PC-9 (cell line): ENCODE measurements around the gene LRRC59. TPM values are rescaled to one million over a fixed set of nuclear protein-coding genes. Genes with fewer than 3 reads are reported as not detected.

Experiments used
- BruUV-seq: library from RNA; stranded (reverse); fragments of 400-500 nt; replicated peaks from 2 replicates; lab custom pipeline; 2021; lab: Mats Ljungman, UMichigan
- CTCF ChIA-PET: fragments of 300-600 bp; sonication (Branson Sonifier 250); formaldehyde crosslinking; loops from one replicate; lab custom pipeline; 2022; ENCODE audit warnings: antibody characterized with exemption; lab: Charles Lee
- POLR2A ChIA-PET: fragments of 300-600 bp; sonication (Branson Sonifier 250); formaldehyde crosslinking; loops from one replicate; lab custom pipeline; 2022; ENCODE audit warnings: antibody characterized with exemption; ENCODE audit not compliant: unreplicated experiment; lab: Charles Lee
- DNase-seq, 2 experiments: peaks; one replicate each; pipeline versions ENCODE4 v3.0.0 to v3.0.0-alpha.2; 2015 to 2022; ENCODE audit warnings: mixed read lengths in 1 of 2
- H2AFZ ChIP-seq: fragments of 200-600 bp; sonication (generic); 2 replicates; pipeline ENCODE4 v1.8.1; 2017; ENCODE audit warnings: antibody characterized with exemption
- H3F3A ChIP-seq: fragments of 200-600 bp; sonication (generic); 2 replicates; pipeline ENCODE4 v1.8.1; 2017; ENCODE audit warnings: antibody characterized with exemption, mild to moderate bottlenecking, low read depth; ENCODE audit not compliant: insufficient read depth
- H3K27ac ChIP-seq: fragments of 200-600 bp; sonication (generic); 2 replicates; pipeline ENCODE4 v1.6.1; 2016; ENCODE audit warnings: mixed run types
- H3K27me3 ChIP-seq: fragments of 200-600 bp; sonication (generic); 2 replicates; pipeline ENCODE4 v1.6.1; 2016; ENCODE audit warnings: low read depth, mixed run types; ENCODE audit not compliant: insufficient read depth
- H3K36me3 ChIP-seq: fragments of 200-600 bp; sonication (generic); 2 replicates; pipeline ENCODE4 v1.6.1; 2016; ENCODE audit warnings: low read depth, mixed run types
- H3K4me1 ChIP-seq: fragments of 200-600 bp; sonication (generic); replicated peaks from 2 replicates; pipeline ENCODE4 v1.6.1; 2016; ENCODE audit warnings: mixed run types; ENCODE audit not compliant: insufficient read depth
- H3K4me2 ChIP-seq: fragments of 200-600 bp; sonication (generic); 2 replicates; pipeline ENCODE4 v1.6.1; 2017; ENCODE audit warnings: mixed run types
- H3K4me3 ChIP-seq: fragments of 200-600 bp; sonication (generic); 2 replicates; pipeline ENCODE4 v1.6.1; 2016; ENCODE audit warnings: mixed run types
- H3K79me2 ChIP-seq: fragments of 200-600 bp; sonication (generic); 2 replicates; pipeline ENCODE4 v1.6.1; 2017; ENCODE audit warnings: low read depth, mixed run types
- H3K9me2 ChIP-seq: fragments of 200-600 bp; sonication (generic); 2 replicates; pipeline ENCODE4 v1.8.1; 2017; ENCODE audit warnings: mild to moderate bottlenecking; ENCODE audit not compliant: insufficient read depth
- H3K9me3 ChIP-seq: fragments of 200-600 bp; sonication (generic); 2 replicates; pipeline ENCODE4 v1.8.1; 2016; ENCODE audit warnings: low read depth; ENCODE audit not compliant: insufficient read depth
- H4K20me1 ChIP-seq: fragments of 200-600 bp; sonication (generic); 2 replicates; pipeline ENCODE4 v1.8.1; 2017; ENCODE audit not compliant: insufficient read depth
- EZH2 ChIP-seq: fragments of 200-600 bp; sonication (generic); IDR thresholded peaks from 2 replicates; pipeline ENCODE4 v1.8.0; 2017; ENCODE audit warnings: antibody characterized with exemption, low read depth
- intact Hi-C: fragments of 100-400 bp; cut with micrococcal nuclease; formaldehyde crosslinking; loops from one replicate; pipeline ENCODE4 v1.10.0; 2022; ENCODE audit not compliant: unreplicated experiment
- total RNA-seq: library from RNA; stranded (reverse); gene quantifications from 2 replicates; pipeline ENCODE4 v1.2.3, GENCODE V29; 2021
- TF ChIP-seq, protein P1 (sequence below): fragments of 200-600 bp; sonication (generic); conservative IDR thresholded peaks from 2 replicates; pipeline ENCODE4 v1.6.1; 2017; ENCODE audit warnings: mixed run types, antibody characterized with exemption, mild to moderate bottlenecking, moderate library complexity

The LRRC59 gene
- total RNA-seq, 1 experiment from 2014 or later = 102 TPM

GRCh38 chr17:50363217-50364060 lies 33.9 kb downstream of the LRRC59 start:
- H3K4me3 ChIP-seq = no peak overlapping the region
- no peaks in the 10 kb centered on the region for H3K4me1 ChIP-seq
- no peaks in the 10 kb centered on the region for H3K27me3 ChIP-seq
- no peak for DNase-seq
- TSS peak; percentile 18 for BruUV-seq
- no peaks in the 10 kb centered on the region for H3K9me3 ChIP-seq
- no peak overlapping the region for H3K4me2 ChIP-seq
- no peak overlapping the region for H3K27ac ChIP-seq
- H3K79me2 ChIP-seq = no peaks in the 10 kb centered on the region
- TF ChIP-seq EZH2 = no peak
- TF ChIP-seq, protein P1, sequence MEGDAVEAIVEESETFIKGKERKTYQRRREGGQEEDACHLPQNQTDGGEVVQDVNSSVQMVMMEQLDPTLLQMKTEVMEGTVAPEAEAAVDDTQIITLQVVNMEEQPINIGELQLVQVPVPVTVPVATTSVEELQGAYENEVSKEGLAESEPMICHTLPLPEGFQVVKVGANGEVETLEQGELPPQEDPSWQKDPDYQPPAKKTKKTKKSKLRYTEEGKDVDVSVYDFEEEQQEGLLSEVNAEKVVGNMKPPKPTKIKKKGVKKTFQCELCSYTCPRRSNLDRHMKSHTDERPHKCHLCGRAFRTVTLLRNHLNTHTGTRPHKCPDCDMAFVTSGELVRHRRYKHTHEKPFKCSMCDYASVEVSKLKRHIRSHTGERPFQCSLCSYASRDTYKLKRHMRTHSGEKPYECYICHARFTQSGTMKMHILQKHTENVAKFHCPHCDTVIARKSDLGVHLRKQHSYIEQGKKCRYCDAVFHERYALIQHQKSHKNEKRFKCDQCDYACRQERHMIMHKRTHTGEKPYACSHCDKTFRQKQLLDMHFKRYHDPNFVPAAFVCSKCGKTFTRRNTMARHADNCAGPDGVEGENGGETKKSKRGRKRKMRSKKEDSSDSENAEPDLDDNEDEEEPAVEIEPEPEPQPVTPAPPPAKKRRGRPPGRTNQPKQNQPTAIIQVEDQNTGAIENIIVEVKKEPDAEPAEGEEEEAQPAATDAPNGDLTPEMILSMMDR = no peak
- intact Hi-C loops = loop anchor here (5.0 kb wide), 1 partner anchor 161 kb away; the partner anchor contains the start of gene COL1A1
- ChIA-PET CTCF (interaction anchor here (0.5 to 1.8 kb wide), 4 partner anchors 28 to 194 kb away, joined by 3 to 6 read pairs (median 4); partner anchors contain the start of gene LRRC59), POLR2A (no interaction called here)
- H2AFZ ChIP-seq = no peak overlapping the region
- peaks cover 5% of the 10 kb centered on the region; the same call in 1 of the 2 replicates for H4K20me1 ChIP-seq
- no peaks in the 10 kb centered on the region for H3K9me2 ChIP-seq
- peaks cover 9% of the 10 kb centered on the region for H3K36me3 ChIP-seq
- H3F3A ChIP-seq = peaks cover 10% of the 10 kb centered on the region; the same call in 1 of the 2 replicates

DNA sequence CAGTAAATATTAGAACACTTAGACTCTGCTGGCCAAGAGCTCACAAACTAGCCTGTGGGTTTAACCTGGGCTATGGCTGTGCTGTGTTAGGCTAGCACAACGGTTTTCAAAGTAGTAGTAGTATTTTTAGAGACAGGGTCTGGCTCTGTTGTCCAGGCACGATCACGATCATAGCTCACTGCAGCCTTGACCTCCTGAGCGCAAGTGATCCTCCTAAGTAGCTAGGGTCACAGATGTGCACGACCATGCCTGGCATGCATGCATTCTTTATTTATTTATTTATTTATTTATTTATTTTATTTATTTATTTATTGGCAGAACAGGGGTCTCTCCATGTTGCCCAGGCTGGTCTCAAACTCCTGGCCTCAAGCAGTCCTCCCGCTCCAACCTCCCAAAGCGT lies 34.7 kb downstream of the LRRC59 start:
- Histone ChIP-seq H4K20me1 (peaks cover 5% of the 10 kb centered on the region; the same call in 1 of the 2 replicates), H2AFZ (no peak overlapping the region), H3K9me3 (no peaks in the 10 kb centered on the region), H3K79me2 (no peaks in the 10 kb centered on the region), H3K4me2 (no peak overlapping the region), H3K36me3 (peaks cover 1% of the 10 kb centered on the region), H3K4me3 (no peak overlapping the region), H3K27ac (no peak overlapping the region), H3K9me2 (no peaks in the 10 kb centered on the region), H3F3A (peaks cover 10% of the 10 kb centered on the region; the same call in 1 of the 2 replicates), H3K4me1 (no peaks in the 10 kb centered on the region), H3K27me3 (no peaks in the 10 kb centered on the region)
- ChIA-PET CTCF (interaction anchor here (0.6 to 1.8 kb wide), 8 partner anchors 17 to 686 kb away, joined by 3 to 10 read pairs (median 4); partner anchors contain the start of genes LRRC59 and XYLT2), POLR2A (no interaction called here)
- TF ChIP-seq, protein P1 = no peak
- TF ChIP-seq EZH2 = no peak
- no TSS peak for BruUV-seq
- DNase-seq = no peak
- intact Hi-C loops = loop anchor here (1.0 to 5.0 kb wide), 2 partner anchors 116 to 160 kb away; partner anchors contain the start of genes COL1A1 and RSAD1
